Measurements from ENCODE around the gene ZNRD2.

DNA sequence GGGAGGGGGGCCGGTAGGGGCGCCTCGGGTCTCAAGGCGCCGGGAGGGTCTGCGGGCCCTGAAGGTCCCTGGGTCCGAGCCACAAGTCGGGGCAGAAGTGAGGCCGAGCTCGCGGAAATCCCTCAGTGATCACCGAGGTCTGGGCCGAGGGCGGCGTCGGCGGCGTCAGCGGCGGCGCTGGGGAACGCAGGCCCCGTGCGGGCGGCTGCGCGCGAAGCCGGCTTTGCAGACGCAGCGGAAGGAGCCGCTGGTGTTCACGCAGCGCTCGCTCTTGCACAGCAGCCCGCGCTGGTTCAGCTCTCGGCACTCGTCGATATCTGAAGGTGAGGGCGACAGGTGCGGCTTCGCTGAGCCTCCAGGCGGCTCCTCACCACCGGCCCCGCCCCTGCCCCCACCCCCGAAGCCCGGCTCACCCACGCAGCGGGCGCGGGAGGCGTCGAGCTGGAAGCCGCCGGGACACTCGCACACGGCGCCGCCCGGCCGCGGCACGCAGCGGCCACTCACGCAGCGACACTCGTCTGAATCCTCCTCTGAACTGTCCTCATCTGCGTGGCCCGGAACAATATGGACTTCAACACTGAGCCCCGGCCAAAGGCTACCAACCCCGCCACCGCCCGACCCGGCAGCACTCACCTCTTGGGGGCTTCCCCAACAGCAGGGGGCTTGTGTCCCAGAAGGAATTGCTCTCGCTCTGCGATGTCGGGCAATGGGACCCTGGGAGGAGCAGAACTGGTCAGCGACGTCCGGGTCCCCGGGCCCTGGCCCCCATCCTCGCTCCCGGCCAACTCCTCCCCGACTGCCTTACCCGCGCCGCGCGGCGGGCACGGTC lies 31.1 kb upstream of the ZNRD2 start:
- TF ChIP-seq, protein P1, sequence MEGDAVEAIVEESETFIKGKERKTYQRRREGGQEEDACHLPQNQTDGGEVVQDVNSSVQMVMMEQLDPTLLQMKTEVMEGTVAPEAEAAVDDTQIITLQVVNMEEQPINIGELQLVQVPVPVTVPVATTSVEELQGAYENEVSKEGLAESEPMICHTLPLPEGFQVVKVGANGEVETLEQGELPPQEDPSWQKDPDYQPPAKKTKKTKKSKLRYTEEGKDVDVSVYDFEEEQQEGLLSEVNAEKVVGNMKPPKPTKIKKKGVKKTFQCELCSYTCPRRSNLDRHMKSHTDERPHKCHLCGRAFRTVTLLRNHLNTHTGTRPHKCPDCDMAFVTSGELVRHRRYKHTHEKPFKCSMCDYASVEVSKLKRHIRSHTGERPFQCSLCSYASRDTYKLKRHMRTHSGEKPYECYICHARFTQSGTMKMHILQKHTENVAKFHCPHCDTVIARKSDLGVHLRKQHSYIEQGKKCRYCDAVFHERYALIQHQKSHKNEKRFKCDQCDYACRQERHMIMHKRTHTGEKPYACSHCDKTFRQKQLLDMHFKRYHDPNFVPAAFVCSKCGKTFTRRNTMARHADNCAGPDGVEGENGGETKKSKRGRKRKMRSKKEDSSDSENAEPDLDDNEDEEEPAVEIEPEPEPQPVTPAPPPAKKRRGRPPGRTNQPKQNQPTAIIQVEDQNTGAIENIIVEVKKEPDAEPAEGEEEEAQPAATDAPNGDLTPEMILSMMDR (IDR thresholded peaks at IDR 0.05), result no peak
- TF ChIP-seq EP300 (IDR thresholded peaks at IDR 0.05), result no peak

Data from upper lobe of left lung (tissue), 4 donors.